K562 (cell line): ENCODE measurements around the gene LMBR1L. TPM values are rescaled to one million over a fixed set of nuclear protein-coding genes. Genes with fewer than 3 reads are reported as not detected.
A peak's percentile ranks its signal among the peaks of the same experiment; 100 is the strongest.

ENCODE experiments used
- BACH1 ChIP-seq: fragments of 200-800 bp; sonication (Bioruptor generic); IDR thresholded peaks from 2 replicates; pipeline ENCODE4 v1.6.1; 2016; ENCODE audit warnings: missing genetic modification characterization, missing compliant biosample characterization
- BCOR ChIP-seq: fragments of 450-650 bp; IDR thresholded peaks from 2 replicates; pipeline ENCODE4 v1.6.1; 2016
- DEAF1 ChIP-seq: fragments of 450-650 bp; formaldehyde crosslinking; IDR thresholded peaks from 2 replicates; pipeline ENCODE4 v1.4.0; 2020; ENCODE audit warnings: mild to moderate bottlenecking, moderate library complexity
- ELF1 ChIP-seq: fragments of 200-800 bp; sonication (Bioruptor generic); IDR thresholded peaks from 2 replicates; pipeline ENCODE4 v1.6.1; 2016; ENCODE audit warnings: missing genetic modification characterization, missing compliant biosample characterization
- EP400 ChIP-seq: fragments of 450-650 bp; IDR thresholded peaks from 2 replicates; pipeline ENCODE4 v1.6.1; 2017; ENCODE audit warnings: antibody characterized with exemption, mild to moderate bottlenecking, moderate library complexity
- HEY1 ChIP-seq: fragments of 250-450 bp; sonication (Bioruptor Pico); IDR thresholded peaks from 2 replicates; pipeline ENCODE4 v1.5.0; 2020; ENCODE audit warnings: mild to moderate bottlenecking, moderate library complexity, borderline replicate concordance
- HSF4 ChIP-seq: fragments of 250-450 bp; sonication (Bioruptor Pico); IDR thresholded peaks from 2 replicates; pipeline ENCODE4 v2.1.2; 2022; ENCODE audit warnings: mild to moderate bottlenecking, moderate library complexity, borderline replicate concordance
- IFI16 ChIP-seq: fragments of 250-450 bp; sonication (Bioruptor Pico); IDR thresholded peaks from 2 replicates; pipeline ENCODE4 v2.1.2; 2022; ENCODE audit warnings: mild to moderate bottlenecking, inconsistent platforms
- JUNB ChIP-seq: fragments of 450-650 bp; formaldehyde crosslinking; conservative IDR thresholded peaks from 2 replicates; pipeline ENCODE4 v1.4.0; 2020; ENCODE audit warnings: mild to moderate bottlenecking
- KDM5B ChIP-seq: fragments of 200-600 bp; sonication (generic); IDR thresholded peaks from 2 replicates; pipeline ENCODE4 v1.6.1; 2012; ENCODE audit warnings: low read depth, mild to moderate bottlenecking, moderate library complexity, low read length, control low read depth, inconsistent platforms; ENCODE audit not compliant: insufficient replicate concordance
- KLF1 ChIP-seq: fragments of 450-650 bp; IDR thresholded peaks from 2 replicates; pipeline ENCODE4 v1.6.1; 2016; ENCODE audit warnings: missing genetic modification characterization, missing compliant biosample characterization
- L3MBTL2 ChIP-seq: fragments of 450-650 bp; IDR thresholded peaks from 2 replicates; pipeline ENCODE4 v1.6.1; 2016; ENCODE audit warnings: mild to moderate bottlenecking, moderate library complexity
- NRF1 ChIP-seq, 2 experiments: fragments of 450-650 bp; IDR thresholded peaks in 1 of 2; conservative IDR thresholded peaks in 1 of 2; 2 replicates each; pipeline ENCODE4 v1.6.1; 2014; ENCODE audit warnings: mild to moderate bottlenecking in 2 of 2
- PHF21A ChIP-seq: fragments of 450-650 bp; IDR thresholded peaks from 2 replicates; pipeline ENCODE4 v1.6.1; 2017; ENCODE audit warnings: low read depth, borderline replicate concordance
- POLR2A ChIP-seq: fragments of 450-650 bp; conservative IDR thresholded peaks from 2 replicates; pipeline ENCODE4 v1.6.1; 2016
- TAF1 ChIP-seq: IDR thresholded peaks from 2 replicates; pipeline ENCODE4 v1.6.1; 2011; ENCODE audit warnings: mild to moderate bottlenecking, low read length, moderate library complexity; ENCODE audit not compliant: insufficient read depth, control insufficient read depth, severe bottlenecking; ENCODE audit errors: extremely low read depth
- XRCC3 ChIP-seq: fragments of 450-650 bp; IDR thresholded peaks from 2 replicates; pipeline ENCODE4 v1.6.1; 2017; ENCODE audit warnings: mild to moderate bottlenecking, moderate library complexity
- ZFP36 ChIP-seq: fragments of 150-350 bp; IDR thresholded peaks from 2 replicates; pipeline ENCODE4 v1.6.1; 2018; ENCODE audit warnings: low read length, low read depth; ENCODE audit not compliant: partially characterized antibody
- ZNF12 ChIP-seq: sonication (generic); formaldehyde crosslinking; IDR thresholded peaks from 2 replicates; pipeline ENCODE4 v1.4.0; 2020; ENCODE audit warnings: mild to moderate bottlenecking, missing genetic modification reagents
- ZNF586 ChIP-seq: fragments of 450-650 bp; formaldehyde crosslinking; conservative IDR thresholded peaks from 2 replicates; pipeline ENCODE4 v1.4.0; 2020; ENCODE audit warnings: mild to moderate bottlenecking, moderate library complexity
- ZNF639 ChIP-seq, 2 experiments: fragments of 200-800 bp in 1 of 2; sonication (Bioruptor generic) in 1 of 2; sonication (generic) in 1 of 2; formaldehyde crosslinking in 1 of 2; IDR thresholded peaks in 1 of 2; conservative IDR thresholded peaks in 1 of 2; 2 replicates each; pipeline versions ENCODE4 v1.5.0 to v1.6.1; 2016 to 2020; ENCODE audit warnings: missing compliant biosample characterization in 1 of 2, missing genetic modification characterization in 1 of 2, missing genetic modification reagents in 1 of 2
- ZNF79 ChIP-seq: fragments of 250-450 bp; sonication (Bioruptor Pico); IDR thresholded peaks from 2 replicates; pipeline ENCODE4 v1.4.0; 2020; ENCODE audit warnings: low read depth, mild to moderate bottlenecking, moderate library complexity
- polyA plus RNA-seq, 8 experiments: library from polyadenylated mRNA; depleted of rRNA in 4 of 8; stranded (reverse) in 5 of 8; unstranded in 3 of 8; fragments of >200 nt; fragmentation: Nextera tagmentation in 2 of 8; fragmentation: Illumina TruSeq in 1 of 8; extraction: Ambion mirVana in 2 of 8; extraction: Trizol in 1 of 8; gene quantifications; 2 replicates each; pipeline versions ENCODE4 v1.2.1 to v1.2.3, GENCODE V29; 2011 to 2014; ENCODE audit warnings: inconsistent platforms in 1 of 8, missing spikeins in 1 of 8
- total RNA-seq, 7 experiments: library from RNA; depleted of rRNA in 6 of 7; stranded (reverse); fragments of >200 nt in 6 of 7; fragmentation: Illumina TruSeq in 2 of 7; extraction: Trizol in 2 of 7; gene quantifications; 2 replicates each; pipeline versions ENCODE4 v1.2.1 to v1.2.3, GENCODE V29; 2011 to 2021; ENCODE audit warnings: low replicate concordance in 1 of 7
- TF ChIP-seq, protein P1 (sequence below): IDR thresholded peaks from 2 replicates; pipeline ENCODE4 v1.6.1; 2016; ENCODE audit warnings: missing genetic modification characterization, missing compliant biosample characterization
- TF ChIP-seq, protein P2 (sequence below), 2 experiments: fragments of 450-650 bp in 1 of 2; sonication (generic) in 1 of 2; formaldehyde crosslinking; conservative IDR thresholded peaks; 2 replicates each; pipeline versions ENCODE4 v1.4.0 to v1.8.1; 2020 to 2022; ENCODE audit warnings: mild to moderate bottlenecking in 1 of 2, missing genetic modification reagents in 1 of 2

LMBR1L gene
- total and polyA plus RNA-seq, 9 of the 15 experiments (the other 6 are each of a cell fraction or from before 2014, with no cell fraction given) = 2.5 to 57.0 (median 31.1) TPM

- TF ChIP-seq ZNF639 (CRISPR knock-in tag; conservative IDR thresholded peaks at IDR 0.05 in 1 of 2, IDR thresholded peaks at IDR 0.05 in 1 of 2) (0 out of 4 replicates have a peak, but pooled peaks of 1 of the 2 experiments have one; percentile 50), L3MBTL2 (peak; percentile 57), ZNF79 (CRISPR knock-in tag) (no peak), POLR2A (peak; percentile 79), PHF21A (no peak), BCOR (peak; percentile 19; the same call in 1 of the 2 replicates), ZFP36 (no peak), DEAF1 (CRISPR knock-in tag) (no peak), HSF4 (CRISPR knock-in tag) (no peak), KLF1 (tag) (0 out of 2 replicates have a peak, but pooled peaks have one; percentile 36), JUNB (CRISPR knock-in tag) (no peak), ZNF12 (CRISPR knock-in tag) (peak; percentile 59; the same call in 1 of the 2 replicates), HEY1 (CRISPR knock-in tag) (no peak), BACH1 (tag) (no peak), TAF1 (peak; percentile 69), KDM5B (peak; percentile 71), NRF1 (conservative IDR thresholded peaks at IDR 0.05 in 1 of 2, IDR thresholded peaks at IDR 0.05 in 1 of 2) (peak; percentile 62 to 63), XRCC3 (no peak), IFI16 (CRISPR knock-in tag) (no peak), EP400 (peak; percentile 10; the same call in 1 of the 2 replicates), ELF1 (tag) (no peak), ZNF586 (CRISPR knock-in tag) (no peak)
- TF ChIP-seq, protein P1, sequence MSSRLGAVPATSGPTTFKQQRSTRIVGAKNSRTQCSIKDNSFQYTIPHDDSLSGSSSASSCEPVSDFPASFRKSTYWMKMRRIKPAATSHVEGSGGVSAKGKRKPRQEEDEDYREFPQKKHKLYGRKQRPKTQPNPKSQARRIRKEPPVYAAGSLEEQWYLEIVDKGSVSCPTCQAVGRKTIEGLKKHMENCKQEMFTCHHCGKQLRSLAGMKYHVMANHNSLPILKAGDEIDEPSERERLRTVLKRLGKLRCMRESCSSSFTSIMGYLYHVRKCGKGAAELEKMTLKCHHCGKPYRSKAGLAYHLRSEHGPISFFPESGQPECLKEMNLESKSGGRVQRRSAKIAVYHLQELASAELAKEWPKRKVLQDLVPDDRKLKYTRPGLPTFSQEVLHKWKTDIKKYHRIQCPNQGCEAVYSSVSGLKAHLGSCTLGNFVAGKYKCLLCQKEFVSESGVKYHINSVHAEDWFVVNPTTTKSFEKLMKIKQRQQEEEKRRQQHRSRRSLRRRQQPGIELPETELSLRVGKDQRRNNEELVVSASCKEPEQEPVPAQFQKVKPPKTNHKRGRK (tag) = no peak
- TF ChIP-seq, protein P2, sequence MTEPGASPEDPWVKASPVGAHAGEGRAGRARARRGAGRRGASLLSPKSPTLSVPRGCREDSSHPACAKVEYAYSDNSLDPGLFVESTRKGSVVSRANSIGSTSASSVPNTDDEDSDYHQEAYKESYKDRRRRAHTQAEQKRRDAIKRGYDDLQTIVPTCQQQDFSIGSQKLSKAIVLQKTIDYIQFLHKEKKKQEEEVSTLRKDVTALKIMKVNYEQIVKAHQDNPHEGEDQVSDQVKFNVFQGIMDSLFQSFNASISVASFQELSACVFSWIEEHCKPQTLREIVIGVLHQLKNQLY (CRISPR knock-in tag; conservative IDR thresholded peaks at IDR 0.05) = no peak
Measured at GRCh38 chr12:49110464-49111155, at the start of gene LMBR1L (continued).
